Measurements from ENCODE around the gene CMAS. TPM values are rescaled to one million over a fixed set of nuclear protein-coding genes. Genes with fewer than 3 reads are reported as not detected.

The CMAS gene
- total and polyA plus RNA-seq, 8 donors: 23.4 to 52.0 (median 40.8) TPM

DNA sequence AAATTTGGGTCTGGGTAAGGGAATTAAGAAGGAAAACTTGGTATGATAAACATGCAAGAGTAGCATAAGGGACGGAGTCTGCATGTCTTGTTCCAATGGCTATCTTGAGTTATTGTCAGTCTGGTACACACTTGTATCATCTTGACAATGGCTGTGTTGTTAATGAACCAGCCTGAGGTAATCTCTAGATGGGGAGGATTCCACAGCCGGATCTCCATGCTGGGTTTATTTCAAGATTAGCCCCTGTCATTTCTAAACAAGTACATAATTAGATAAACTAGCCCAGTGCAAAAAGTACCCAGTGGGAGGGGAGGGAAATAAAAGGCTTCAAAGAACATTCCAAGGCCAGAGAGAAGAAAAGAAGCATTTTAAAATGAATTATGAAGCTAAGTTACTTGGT lies 16.5 kb upstream of the CMAS start:
- no peaks in the 10 kb centered on the region for H3K9me3 ChIP-seq
- intact Hi-C loops (cut with DNase I): no loop called here
- TF ChIP-seq, protein P1, sequence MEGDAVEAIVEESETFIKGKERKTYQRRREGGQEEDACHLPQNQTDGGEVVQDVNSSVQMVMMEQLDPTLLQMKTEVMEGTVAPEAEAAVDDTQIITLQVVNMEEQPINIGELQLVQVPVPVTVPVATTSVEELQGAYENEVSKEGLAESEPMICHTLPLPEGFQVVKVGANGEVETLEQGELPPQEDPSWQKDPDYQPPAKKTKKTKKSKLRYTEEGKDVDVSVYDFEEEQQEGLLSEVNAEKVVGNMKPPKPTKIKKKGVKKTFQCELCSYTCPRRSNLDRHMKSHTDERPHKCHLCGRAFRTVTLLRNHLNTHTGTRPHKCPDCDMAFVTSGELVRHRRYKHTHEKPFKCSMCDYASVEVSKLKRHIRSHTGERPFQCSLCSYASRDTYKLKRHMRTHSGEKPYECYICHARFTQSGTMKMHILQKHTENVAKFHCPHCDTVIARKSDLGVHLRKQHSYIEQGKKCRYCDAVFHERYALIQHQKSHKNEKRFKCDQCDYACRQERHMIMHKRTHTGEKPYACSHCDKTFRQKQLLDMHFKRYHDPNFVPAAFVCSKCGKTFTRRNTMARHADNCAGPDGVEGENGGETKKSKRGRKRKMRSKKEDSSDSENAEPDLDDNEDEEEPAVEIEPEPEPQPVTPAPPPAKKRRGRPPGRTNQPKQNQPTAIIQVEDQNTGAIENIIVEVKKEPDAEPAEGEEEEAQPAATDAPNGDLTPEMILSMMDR (IDR thresholded peaks at IDR 0.05): no peak
- H3K36me3 ChIP-seq: no peaks in the 10 kb centered on the region
- no peaks in the 10 kb centered on the region for H3K27me3 ChIP-seq
- H3K4me1 ChIP-seq: no peaks in the 10 kb centered on the region
- ATAC-seq: no peak
- H3K27ac ChIP-seq: no peak overlapping the region
- no peak overlapping the region for H3K4me3 ChIP-seq
- no peak for DNase-seq

DNA sequence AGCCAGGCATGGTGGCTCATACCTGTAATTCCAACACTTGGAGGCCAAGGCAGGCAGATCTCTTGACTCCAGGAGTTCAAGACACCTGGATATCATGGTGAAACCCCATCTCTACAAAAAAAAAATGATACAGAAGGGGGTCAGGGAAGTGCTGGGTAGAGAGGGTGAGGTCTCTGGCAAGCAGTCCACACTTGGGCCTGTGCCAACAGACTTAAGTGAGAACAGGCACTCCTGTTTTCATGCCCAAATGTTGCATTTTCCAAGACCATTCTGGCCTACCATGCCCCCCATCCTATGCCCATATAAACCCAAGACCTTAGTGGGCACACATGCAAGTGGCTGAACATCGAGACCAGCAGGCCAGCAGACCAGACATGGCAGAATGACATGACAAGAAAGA lies 16.0 kb upstream of the CMAS start:
- H3K4me3 ChIP-seq: no peak overlapping the region
- H3K27ac ChIP-seq: no peak overlapping the region
- intact Hi-C loops (cut with DNase I): no loop called here
- H3K36me3 ChIP-seq: no peaks in the 10 kb centered on the region
- DNase-seq: no peak
- no peaks in the 10 kb centered on the region for H3K27me3 ChIP-seq
- no peak for ATAC-seq
- no peaks in the 10 kb centered on the region for H3K9me3 ChIP-seq
- TF ChIP-seq, protein P1 (IDR thresholded peaks at IDR 0.05): no peak
- H3K4me1 ChIP-seq: no peaks in the 10 kb centered on the region

DNA sequence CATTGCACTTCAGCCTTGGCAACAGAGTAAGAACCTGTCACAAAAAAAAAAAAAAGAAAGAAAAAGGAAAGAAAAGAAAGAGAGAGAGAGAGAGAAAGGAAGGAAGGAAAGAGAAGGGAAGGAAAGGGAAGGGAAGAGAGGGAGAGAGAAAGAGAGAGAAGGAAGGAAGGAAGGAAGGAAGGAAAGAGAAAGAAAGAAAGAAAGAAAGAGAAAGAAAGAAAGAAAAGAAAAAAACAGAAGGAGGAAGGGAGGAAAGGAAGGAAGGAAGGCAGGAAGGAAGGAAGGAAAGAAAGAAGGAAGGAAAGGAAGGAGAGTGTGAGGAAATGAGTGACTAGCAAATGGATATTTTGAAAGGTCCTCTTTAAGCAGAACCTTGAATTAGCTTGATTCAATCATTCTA lies 13.3 kb upstream of the CMAS start:
- Histone ChIP-seq H3K9me3 (no peaks in the 10 kb centered on the region), H3K36me3 (no peaks in the 10 kb centered on the region), H3K27me3 (no peaks in the 10 kb centered on the region), H3K4me3 (no peak overlapping the region), H3K27ac (no peak overlapping the region), H3K4me1 (no peaks in the 10 kb centered on the region)
- intact Hi-C loops (cut with DNase I): no loop called here
- ATAC-seq (no peak), DNase-seq (no peak)
- TF ChIP-seq, protein P1 (IDR thresholded peaks at IDR 0.05): no peak

DNA sequence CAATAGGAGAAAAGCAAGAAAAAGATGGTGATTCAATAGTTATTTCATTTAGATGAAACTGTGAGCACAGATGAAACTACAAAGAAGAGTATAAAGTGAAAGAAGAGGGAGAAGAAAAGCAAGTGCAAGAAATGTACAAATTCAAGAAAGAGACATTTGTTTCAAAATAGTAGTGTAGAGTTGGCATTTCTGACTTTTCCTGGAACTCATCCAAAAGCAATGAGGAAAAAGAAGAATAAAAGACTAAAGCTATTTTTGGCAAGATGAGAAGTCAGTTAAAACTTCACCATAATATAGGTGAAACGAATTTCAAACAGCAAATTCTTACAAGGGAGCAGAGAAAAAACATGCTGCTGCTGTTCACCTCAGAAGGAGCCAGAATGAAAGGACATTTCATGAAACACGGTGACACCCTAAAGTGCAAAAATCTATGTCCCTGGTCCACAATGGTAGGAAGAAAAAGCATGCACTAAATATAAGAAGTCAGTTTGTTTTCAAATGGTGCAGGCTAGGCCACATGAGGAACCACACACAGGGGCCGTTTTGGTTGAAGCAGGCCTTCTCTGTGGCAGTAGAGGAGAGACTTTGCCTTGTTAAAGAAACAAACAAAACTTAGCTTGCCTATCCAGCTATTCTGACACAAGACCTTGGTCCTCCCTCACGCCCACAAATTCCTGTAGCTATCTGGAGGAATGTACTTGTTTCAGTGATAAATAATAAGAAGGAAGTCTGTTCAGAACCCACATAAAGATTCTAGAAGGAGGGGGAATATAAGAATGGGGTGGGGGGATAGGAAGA lies 11.1 kb upstream of the CMAS start:
- Histone ChIP-seq H3K9me3 (no peaks in the 10 kb centered on the region), H3K4me1 (no peaks in the 10 kb centered on the region), H3K27ac (no peak overlapping the region), H3K27me3 (no peaks in the 10 kb centered on the region), H3K4me3 (no peak overlapping the region), H3K36me3 (no peaks in the 10 kb centered on the region)
- ATAC-seq (no peak), DNase-seq (no peak)
- TF ChIP-seq, protein P1 (IDR thresholded peaks at IDR 0.05): no peak
- intact Hi-C loops (cut with DNase I): no loop called here

DNA sequence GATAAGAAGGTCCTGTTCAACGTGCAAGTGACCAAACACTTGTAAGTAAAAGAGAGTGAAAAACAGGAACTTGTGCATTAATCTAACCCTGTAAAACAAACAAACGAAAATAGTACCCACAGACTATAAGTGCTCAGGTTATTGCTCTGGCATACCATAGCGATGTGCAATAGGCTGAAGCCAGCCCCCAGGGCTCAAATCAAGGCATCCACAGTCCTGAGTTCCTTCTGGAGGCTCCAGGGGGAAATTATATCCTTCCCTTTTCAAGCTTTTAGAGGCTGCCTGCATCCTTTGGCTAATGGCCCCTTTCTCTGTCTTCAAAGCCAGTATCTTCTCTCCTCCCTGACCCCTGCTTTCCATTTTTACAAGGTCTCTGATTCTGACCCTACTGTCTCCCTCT lies 8.1 kb upstream of the CMAS start:
- intact Hi-C loops (cut with DNase I): no loop called here
- Histone ChIP-seq H3K4me1 (no peaks in the 10 kb centered on the region), H3K4me3 (no peak overlapping the region), H3K27me3 (no peaks in the 10 kb centered on the region), H3K27ac (no peak overlapping the region), H3K9me3 (no peaks in the 10 kb centered on the region), H3K36me3 (no peaks in the 10 kb centered on the region)
- ATAC-seq: no peak
- DNase-seq: no peak
- TF ChIP-seq, protein P1 (IDR thresholded peaks at IDR 0.05): no peak

Measured in left lung (tissue), 10 donors.